Neuronal stem cell (in vitro differentiated cells): Measurements from ENCODE around the gene AMER3.

Source experiments
- DNase-seq: peaks from one replicate; pipeline ENCODE4 v3.0.0-alpha.2; 2013; ENCODE audit warnings: low spot score
- H2AFZ ChIP-seq: one replicate; pipeline ENCODE4 v1.6.1; 2013; ENCODE audit warnings: mild to moderate bottlenecking, low read length, inconsistent platforms
- H2AK5ac ChIP-seq: 2 replicates; pipeline ENCODE4 v1.6.1; 2013; ENCODE audit warnings: low read depth, mild to moderate bottlenecking, inconsistent platforms, low read length, moderate library complexity, mixed read lengths
- H2BK120ac ChIP-seq: 2 replicates; pipeline ENCODE4 v1.6.1; 2013; ENCODE audit warnings: low read depth, mild to moderate bottlenecking, inconsistent platforms, low read length, moderate library complexity, mixed read lengths
- H2BK12ac ChIP-seq: one replicate; pipeline ENCODE4 v1.6.1; 2013; ENCODE audit warnings: low read length, inconsistent platforms
- H2BK15ac ChIP-seq: 2 replicates; pipeline ENCODE4 v1.6.1; 2013; ENCODE audit warnings: mild to moderate bottlenecking, low read length, inconsistent platforms, mixed read lengths
- H2BK5ac ChIP-seq: one replicate; pipeline ENCODE4 v1.6.1; 2013; ENCODE audit warnings: inconsistent platforms, mild to moderate bottlenecking, low read length, moderate library complexity
- H3K14ac ChIP-seq: one replicate; pipeline ENCODE4 v1.6.1; 2013; ENCODE audit warnings: low read length, inconsistent platforms
- H3K18ac ChIP-seq: 2 replicates; pipeline ENCODE4 v1.6.1; 2013; ENCODE audit warnings: low read length, inconsistent platforms
- H3K23ac ChIP-seq: 2 replicates; pipeline ENCODE4 v1.6.1; 2013; ENCODE audit warnings: low read depth, mild to moderate bottlenecking, mixed read lengths, low read length, inconsistent platforms; ENCODE audit not compliant: poor library complexity
- H3K27ac ChIP-seq: replicated peaks from 3 replicates; pipeline ENCODE4 v1.5.1; 2013; ENCODE audit warnings: low read length, inconsistent platforms
- H3K27me3 ChIP-seq, 3 experiments: 2 replicates each; pipeline ENCODE4 v1.6.1; 2013; ENCODE audit warnings: low read length in 3 of 3, mild to moderate bottlenecking in 2 of 3, inconsistent platforms in 1 of 3, low read depth in 1 of 3, mixed read lengths in 1 of 3, moderate library complexity in 1 of 3; ENCODE audit not compliant: control insufficient read depth in 3 of 3, insufficient read depth in 3 of 3
- H3K36me3 ChIP-seq, 2 donors: replicated peaks in 1 of 2; 2 replicates each; pipeline ENCODE4 v1.6.1; 2013; ENCODE audit warnings: low read length in 2 of 2; ENCODE audit not compliant: control insufficient read depth in 2 of 2, insufficient read depth in 2 of 2
- H3K4ac ChIP-seq: 2 replicates; pipeline ENCODE4 v1.6.1; 2013; ENCODE audit warnings: inconsistent platforms, mild to moderate bottlenecking, low read length, moderate library complexity
- H3K4me1 ChIP-seq, 2 donors: 1 replicate in 1 of 2; 2 replicates in 1 of 2; pipeline ENCODE4 v1.6.1; 2013; ENCODE audit warnings: low read length in 2 of 2, low read depth in 1 of 2; ENCODE audit not compliant: control insufficient read depth in 2 of 2, insufficient read depth in 1 of 2
- H3K4me2 ChIP-seq: one replicate; pipeline ENCODE4 v1.6.1; 2013; ENCODE audit warnings: mild to moderate bottlenecking, low read length, inconsistent platforms; ENCODE audit not compliant: insufficient read depth, poor library complexity, severe bottlenecking
- H3K4me3 ChIP-seq, 2 donors: 2 replicates each; pipeline ENCODE4 v1.5.1; 2013; ENCODE audit warnings: low read length in 2 of 2, mild to moderate bottlenecking in 2 of 2, inconsistent platforms in 1 of 2, moderate library complexity in 1 of 2
- H3K79me1 ChIP-seq: one replicate; pipeline ENCODE4 v1.6.1; 2013; ENCODE audit warnings: low read depth, mild to moderate bottlenecking, inconsistent platforms, low read length, moderate library complexity
- H3K9ac ChIP-seq: one replicate; pipeline ENCODE4 v1.6.1; 2013; ENCODE audit warnings: mild to moderate bottlenecking, low read depth, low read length, inconsistent platforms; ENCODE audit not compliant: poor library complexity
- H3K9me3 ChIP-seq, 2 donors: replicated peaks in 1 of 2; 2 replicates each; pipeline versions ENCODE3 to v1.6.1; 2013; ENCODE audit warnings: low read length in 2 of 2, mild to moderate bottlenecking in 2 of 2, inconsistent platforms in 1 of 2, low read depth in 1 of 2, mixed read lengths in 1 of 2, moderate library complexity in 1 of 2; ENCODE audit not compliant: control insufficient read depth in 2 of 2, insufficient read depth in 1 of 2
- H4K8ac ChIP-seq: one replicate; pipeline ENCODE4 v1.6.1; 2013; ENCODE audit warnings: low read depth, mild to moderate bottlenecking, inconsistent platforms, low read length, moderate library complexity
- H4K91ac ChIP-seq: one replicate; pipeline ENCODE4 v1.6.1; 2013; ENCODE audit warnings: low read length, low read depth, mild to moderate bottlenecking, inconsistent platforms; ENCODE audit not compliant: poor library complexity
- WGBS, 2 donors: extraction: QIAGEN DNeasy Blood & Tissue Kit; methylation state at CpG; one replicate each; pipeline ENCODE4 v1.1.7; 2013; ENCODE audit warnings: missing lambda C conversion rate in 2 of 2, mixed read lengths in 1 of 2; ENCODE audit not compliant: insufficient read length in 2 of 2, insufficient replicate concordance in 1 of 2; ENCODE audit errors: extremely low coverage in 2 of 2; 5-methylcytosine and 5-hydroxymethylcytosine counted together

AMER3 gene

DNA sequence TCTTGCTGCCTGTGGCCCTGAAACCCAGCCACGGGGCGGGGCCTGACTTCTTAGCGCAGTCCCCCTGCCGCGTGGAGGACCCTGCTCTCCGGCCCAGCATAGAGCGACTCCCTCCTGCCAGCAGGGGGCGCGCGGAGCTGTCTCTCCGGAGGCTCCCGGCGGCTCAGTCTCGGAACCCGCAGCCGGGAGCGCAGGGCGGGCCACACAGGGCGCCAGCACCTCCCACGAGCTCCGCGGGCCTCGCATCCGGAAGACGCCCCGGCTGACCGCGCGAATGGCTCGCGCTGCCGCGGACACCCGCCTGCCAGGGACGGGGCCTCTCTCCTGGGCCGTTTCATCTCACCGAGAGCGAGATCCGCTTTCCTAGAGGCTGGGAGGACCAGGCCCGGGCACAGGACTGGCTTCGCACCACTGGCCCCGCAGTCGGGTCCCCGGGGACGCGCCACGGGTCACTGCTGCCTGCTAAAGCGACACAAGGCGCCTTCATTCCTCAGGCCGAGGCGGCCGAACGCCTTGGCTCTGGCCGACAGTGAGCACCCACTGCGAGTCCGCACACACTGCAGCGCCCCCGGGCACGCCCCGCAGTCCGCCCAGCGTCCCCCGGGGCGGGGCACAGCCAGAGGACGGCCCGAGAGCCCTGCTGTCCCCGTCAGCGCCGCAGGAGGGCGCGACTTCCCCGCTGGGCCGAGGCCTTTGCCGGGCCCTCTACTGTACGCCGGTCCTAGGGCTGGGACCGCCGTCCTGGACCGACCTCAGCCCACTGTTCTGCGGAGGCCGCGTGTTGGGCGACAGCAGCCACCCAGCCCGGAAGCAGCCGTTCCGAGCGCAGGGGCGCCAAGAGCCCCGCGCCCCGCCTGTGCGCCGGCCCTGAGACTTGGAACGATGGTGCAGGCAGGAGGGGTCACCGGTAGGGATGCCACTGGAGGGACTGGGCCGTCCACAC lies 42.4 kb downstream of the AMER3 start:
- H2AK5ac ChIP-seq = no peak overlapping the region
- no peak overlapping the region for H4K8ac ChIP-seq
- peak overlapping the region; percentile 65 to 91 for H3K4me3 ChIP-seq
- no peaks in the 10 kb centered on the region for H3K9me3 ChIP-seq
- no peak overlapping the region for H2BK12ac ChIP-seq
- peak overlapping the region; percentile 100 for H2AFZ ChIP-seq
- H3K18ac ChIP-seq = peak overlapping the region; percentile 98
- peak overlapping the region; percentile 78 for H3K23ac ChIP-seq
- peak overlapping the region; percentile 84 for H3K14ac ChIP-seq
- peak overlapping the region; percentile 42 for H3K27ac ChIP-seq
- H3K79me1 ChIP-seq = peaks cover 1% of the 10 kb centered on the region
- WGBS, 2 donors = no CpG with 5 or more reads among the region's 96 CpGs
- H3K4me2 ChIP-seq = peak overlapping the region; percentile 99
- H2BK5ac ChIP-seq = peak overlapping the region; percentile 75
- peak overlapping the region; percentile 87 for H3K4ac ChIP-seq
- DNase-seq = peak; percentile 91
- peaks cover 0 to 18% (median 0%) of the 10 kb centered on the region in 3 experiments for H3K27me3 ChIP-seq
- peaks cover 0 to 22% of the 10 kb centered on the region in 2 donors for H3K4me1 ChIP-seq
- H2BK15ac ChIP-seq = peak overlapping the region; percentile 99
- H3K9ac ChIP-seq = peak overlapping the region; percentile 91
- H4K91ac ChIP-seq = no peak overlapping the region
- peak overlapping the region; percentile 84 for H2BK120ac ChIP-seq
- no peaks in the 10 kb centered on the region for H3K36me3 ChIP-seq

DNA sequence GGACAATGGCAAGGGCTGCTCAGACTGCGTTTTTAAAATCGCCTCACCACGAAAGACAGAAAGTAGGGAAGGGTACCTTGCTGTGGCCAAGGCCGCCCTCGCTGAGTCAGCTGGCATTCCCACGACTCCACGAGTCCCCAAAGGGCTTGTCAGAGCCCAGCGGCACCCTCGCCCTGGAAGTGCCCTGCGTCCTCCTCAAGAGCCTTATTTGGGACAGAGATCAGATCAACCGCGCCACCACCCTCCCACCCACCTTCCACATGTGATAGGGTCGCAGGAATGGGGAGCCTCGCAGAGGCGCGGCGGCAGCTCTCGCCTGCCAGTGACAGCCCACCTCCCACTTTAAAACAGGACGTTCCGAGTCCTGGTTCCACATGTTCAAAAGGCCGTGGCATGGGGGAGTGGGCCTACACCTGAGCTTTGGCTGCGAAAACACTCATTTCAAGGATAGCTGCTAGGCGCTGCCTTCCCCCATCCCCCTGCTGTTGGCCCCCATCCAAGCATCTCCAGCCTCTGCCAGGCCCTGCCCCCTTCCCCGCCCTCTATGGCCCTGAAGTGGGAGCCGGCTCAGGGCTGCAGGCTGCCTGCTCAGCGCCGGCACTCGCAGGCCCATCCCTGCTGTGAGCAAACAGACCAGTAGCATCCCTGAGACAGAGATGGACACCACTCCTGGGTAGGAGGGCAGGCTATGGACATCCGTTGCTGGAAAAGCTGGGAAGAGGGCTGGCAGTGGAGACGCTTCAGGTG lies 43.3 kb downstream of the AMER3 start:
- Histone ChIP-seq H3K23ac (peak overlapping the region; percentile 78), H2BK5ac (peak overlapping the region; percentile 75), H2BK15ac (peak overlapping the region; percentile 56), H2AFZ (peak overlapping the region; percentile 100), H3K4me1 (peaks cover 0 to 22% of the 10 kb centered on the region in 2 donors), H3K9ac (peak overlapping the region; percentile 14), H2BK120ac (peak overlapping the region; percentile 84), H3K14ac (peak overlapping the region; percentile 84), H4K8ac (no peak overlapping the region), H3K18ac (peak overlapping the region; percentile 74), H4K91ac (no peak overlapping the region), H3K36me3 (no peaks in the 10 kb centered on the region), H3K9me3 (no peaks in the 10 kb centered on the region), H3K4me2 (peak overlapping the region; percentile 99), H3K27me3 (peaks cover 0 to 18% (median 0%) of the 10 kb centered on the region in 3 experiments), H3K27ac (no peak overlapping the region), H2BK12ac (no peak overlapping the region), H2AK5ac (peak overlapping the region; percentile 67), H3K4me3 (peak overlapping the region; percentile 64 to 65), H3K79me1 (peaks cover 1% of the 10 kb centered on the region), H3K4ac (peak overlapping the region; percentile 87)
- no CpG with 5 or more reads among the region's 30 CpGs for WGBS, 2 donors
- DNase-seq = no peak

DNA sequence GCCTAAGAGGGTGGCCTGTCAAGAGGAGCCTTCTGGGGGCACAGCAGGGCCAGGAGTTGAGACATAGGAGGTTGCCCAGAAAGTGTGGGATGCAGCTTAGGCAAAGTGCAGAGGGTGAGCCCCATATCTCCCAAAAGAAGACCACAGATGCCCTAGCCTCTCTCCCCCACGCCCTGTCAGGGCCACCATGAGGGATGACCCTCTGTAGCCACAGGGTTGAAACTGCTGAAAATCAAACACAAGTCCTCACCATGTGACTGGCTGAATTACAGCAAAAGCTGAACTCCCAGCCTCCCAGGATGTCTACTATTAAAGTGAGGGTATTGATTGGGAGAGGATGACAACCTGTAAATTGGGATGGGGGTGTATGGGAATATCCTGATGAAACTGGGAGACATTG lies 44.0 kb downstream of the AMER3 start:
- Histone ChIP-seq H3K27ac (no peak overlapping the region), H3K4me3 (no peak overlapping the region), H3K9me3 (no peaks in the 10 kb centered on the region), H4K91ac (no peak overlapping the region), H2BK12ac (no peak overlapping the region), H3K23ac (no peak overlapping the region), H3K14ac (no peak overlapping the region), H3K4me2 (no peak overlapping the region), H2AFZ (no peak overlapping the region), H3K9ac (no peak overlapping the region), H3K79me1 (peaks cover 1% of the 10 kb centered on the region), H3K27me3 (peaks cover 0 to 18% (median 0%) of the 10 kb centered on the region in 3 experiments), H4K8ac (no peak overlapping the region), H3K18ac (peak overlapping the region; percentile 30), H2BK5ac (peak overlapping the region; percentile 45), H2BK120ac (no peak overlapping the region), H2AK5ac (peak overlapping the region; percentile 67), H3K36me3 (no peaks in the 10 kb centered on the region), H3K4ac (no peak overlapping the region), H2BK15ac (peak overlapping the region; percentile 56), H3K4me1 (peaks cover 0 to 22% of the 10 kb centered on the region in 2 donors)
- no peak for DNase-seq
- WGBS, 2 donors = no CpG with 5 or more reads among the region's 1 CpG

DNA sequence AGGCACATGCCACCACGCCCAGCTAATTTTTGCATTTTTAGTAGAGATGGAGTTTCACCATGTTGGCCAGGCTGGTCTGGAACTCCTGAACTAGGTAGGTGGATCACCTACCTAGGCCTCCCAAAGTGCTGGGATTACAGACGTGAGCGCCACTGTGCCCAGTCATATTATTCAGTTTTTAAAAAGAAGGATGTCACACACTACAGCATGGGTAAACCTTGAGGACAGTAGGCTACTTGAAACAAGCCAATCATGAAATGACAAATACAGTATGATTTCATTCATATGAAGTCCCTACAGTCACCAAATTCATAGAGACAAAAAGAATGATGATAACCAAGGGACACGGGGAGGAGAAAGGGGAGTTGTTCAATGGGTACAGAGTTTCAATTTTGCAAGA lies 50.3 kb downstream of the AMER3 start:
- Histone ChIP-seq H3K9me3 (no peaks in the 10 kb centered on the region), H3K27ac (no peak overlapping the region)
- DNase-seq = no peak

More for the DNA sequence above, 50.3 kb downstream of the AMER3 start:
- Histone ChIP-seq H3K18ac (no peak overlapping the region), H2AK5ac (no peak overlapping the region), H2BK12ac (no peak overlapping the region), H3K4me3 (no peak overlapping the region), H3K14ac (no peak overlapping the region), H3K4me1 (peaks cover 0 to 5% of the 10 kb centered on the region in 2 donors), H3K4ac (no peak overlapping the region), H3K23ac (no peak overlapping the region), H3K79me1 (no peaks in the 10 kb centered on the region), H3K9ac (no peak overlapping the region), H3K36me3 (no peaks in the 10 kb centered on the region), H2BK120ac (no peak overlapping the region), H4K91ac (no peak overlapping the region), H2AFZ (no peak overlapping the region), H2BK15ac (no peak overlapping the region), H3K27me3 (no peaks in the 10 kb centered on the region), H3K4me2 (no peak overlapping the region), H4K8ac (no peak overlapping the region), H2BK5ac (no peak overlapping the region)
- no CpG with 5 or more reads among the region's 4 CpGs for WGBS, 2 donors
